GM12878 (cell line): ENCODE measurements around the gene ZNF148.

Experiments used
- ATF7 ChIP-seq: fragments of 450-650 bp; IDR thresholded peaks from 2 replicates; pipeline ENCODE4 v1.6.1; 2016; ENCODE audit warnings: low read depth, mild to moderate bottlenecking
- EP300 ChIP-seq, 2 experiments: fragments of 150-350 bp in 1 of 2; IDR thresholded peaks; 2 replicates each; pipeline ENCODE4 v1.6.1; 2011 to 2012; ENCODE audit warnings: low read depth in 2 of 2, low read length in 2 of 2, borderline replicate concordance in 1 of 2, improper control_type of control experiment in 1 of 2, inconsistent platforms in 1 of 2; ENCODE audit not compliant: control insufficient read depth in 1 of 2
- EZH2 ChIP-seq: IDR thresholded peaks from 2 replicates; pipeline ENCODE4 v1.6.1; 2012; ENCODE audit warnings: low read depth, mild to moderate bottlenecking, control low read depth, inconsistent platforms, low read length, borderline replicate concordance; ENCODE audit not compliant: control insufficient read depth
- GABPA ChIP-seq: IDR thresholded peaks from 2 replicates; pipeline ENCODE4 v1.6.1; 2014; ENCODE audit warnings: antibody characterized with exemption, low read depth, mild to moderate bottlenecking, inconsistent platforms
- POLR2A ChIP-seq: IDR thresholded peaks from 2 replicates; pipeline ENCODE4 v1.6.1; 2011; ENCODE audit warnings: low read depth, mild to moderate bottlenecking, low read length
- SUZ12 ChIP-seq: fragments of 200-600 bp; sonication (generic); IDR thresholded peaks from one replicate; pipeline ENCODE4 v1.6.1; 2018; ENCODE audit warnings: antibody characterized with exemption, mild to moderate bottlenecking; ENCODE audit not compliant: unreplicated experiment
- TF ChIP-seq, protein P1 (sequence below): fragments of 450-650 bp; IDR thresholded peaks from 2 replicates; pipeline ENCODE4 v1.6.1; 2016; ENCODE audit warnings: mild to moderate bottlenecking
- TF ChIP-seq, protein P2 (sequence below), 3 experiments: IDR thresholded peaks in 2 of 3; conservative IDR thresholded peaks in 1 of 3; 2 replicates each; pipeline ENCODE4 v1.5.1; 2011; ENCODE audit warnings: low read depth in 3 of 3, low read length in 3 of 3, mild to moderate bottlenecking in 3 of 3, control low read depth in 2 of 3, moderate library complexity in 2 of 3, inconsistent platforms in 1 of 3, mixed read lengths in 1 of 3; ENCODE audit not compliant: control insufficient read depth in 2 of 3, insufficient read depth in 1 of 3; ENCODE audit errors: extremely low read depth in 1 of 3

DNA sequence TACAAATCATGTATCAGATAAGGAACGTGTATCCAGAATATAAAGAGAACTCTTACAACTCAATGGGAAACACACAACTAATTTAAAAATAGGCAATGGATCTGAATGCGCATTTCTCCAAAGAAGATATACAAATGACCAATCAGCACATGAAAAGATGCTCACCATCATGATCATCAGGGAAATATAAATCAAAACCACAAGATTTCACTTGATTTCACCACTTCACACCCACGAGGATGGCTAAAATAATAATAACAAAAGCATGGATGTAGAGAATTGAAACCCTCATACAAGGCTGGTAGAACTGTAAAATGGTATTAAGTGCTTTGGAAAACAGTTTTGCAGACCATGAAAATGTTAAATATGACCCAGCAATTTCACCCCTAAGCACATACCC is 135.9 kb downstream of the ZNF148 start:
- TF ChIP-seq POLR2A (no peak), EP300 (IDR thresholded peaks at IDR 0.05; ENCODE audit: borderline replicate concordance in 1 of 2, control insufficient read depth in 1 of 2, low read depth in 2 of 2, low read length in 2 of 2) (no peak), ATF7 (no peak), EZH2 (no peak), SUZ12 (no peak), GABPA (no peak)
- TF ChIP-seq, protein P1, sequence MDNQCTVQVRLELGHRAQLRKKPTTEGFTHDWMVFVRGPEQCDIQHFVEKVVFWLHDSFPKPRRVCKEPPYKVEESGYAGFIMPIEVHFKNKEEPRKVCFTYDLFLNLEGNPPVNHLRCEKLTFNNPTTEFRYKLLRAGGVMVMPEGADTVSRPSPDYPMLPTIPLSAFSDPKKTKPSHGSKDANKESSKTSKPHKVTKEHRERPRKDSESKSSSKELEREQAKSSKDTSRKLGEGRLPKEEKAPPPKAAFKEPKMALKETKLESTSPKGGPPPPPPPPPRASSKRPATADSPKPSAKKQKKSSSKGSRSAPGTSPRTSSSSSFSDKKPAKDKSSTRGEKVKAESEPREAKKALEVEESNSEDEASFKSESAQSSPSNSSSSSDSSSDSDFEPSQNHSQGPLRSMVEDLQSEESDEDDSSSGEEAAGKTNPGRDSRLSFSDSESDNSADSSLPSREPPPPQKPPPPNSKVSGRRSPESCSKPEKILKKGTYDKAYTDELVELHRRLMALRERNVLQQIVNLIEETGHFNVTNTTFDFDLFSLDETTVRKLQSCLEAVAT, result no peak
- TF ChIP-seq, protein P2, sequence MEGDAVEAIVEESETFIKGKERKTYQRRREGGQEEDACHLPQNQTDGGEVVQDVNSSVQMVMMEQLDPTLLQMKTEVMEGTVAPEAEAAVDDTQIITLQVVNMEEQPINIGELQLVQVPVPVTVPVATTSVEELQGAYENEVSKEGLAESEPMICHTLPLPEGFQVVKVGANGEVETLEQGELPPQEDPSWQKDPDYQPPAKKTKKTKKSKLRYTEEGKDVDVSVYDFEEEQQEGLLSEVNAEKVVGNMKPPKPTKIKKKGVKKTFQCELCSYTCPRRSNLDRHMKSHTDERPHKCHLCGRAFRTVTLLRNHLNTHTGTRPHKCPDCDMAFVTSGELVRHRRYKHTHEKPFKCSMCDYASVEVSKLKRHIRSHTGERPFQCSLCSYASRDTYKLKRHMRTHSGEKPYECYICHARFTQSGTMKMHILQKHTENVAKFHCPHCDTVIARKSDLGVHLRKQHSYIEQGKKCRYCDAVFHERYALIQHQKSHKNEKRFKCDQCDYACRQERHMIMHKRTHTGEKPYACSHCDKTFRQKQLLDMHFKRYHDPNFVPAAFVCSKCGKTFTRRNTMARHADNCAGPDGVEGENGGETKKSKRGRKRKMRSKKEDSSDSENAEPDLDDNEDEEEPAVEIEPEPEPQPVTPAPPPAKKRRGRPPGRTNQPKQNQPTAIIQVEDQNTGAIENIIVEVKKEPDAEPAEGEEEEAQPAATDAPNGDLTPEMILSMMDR (IDR thresholded peaks at IDR 0.05 in 2 of 3, conservative IDR thresholded peaks at IDR 0.05 in 1 of 3; ENCODE audit: control insufficient read depth in 2 of 3, extremely low read depth in 1 of 3, insufficient read depth in 1 of 3, low read depth in 3 of 3, low read length in 3 of 3), result no peak
